BLaER1 (cell line): ENCODE data around the gene ASIP.
"Not testable (repeated sequence)": the region's sequence is repeated elsewhere in the genome, so short reads cannot be mapped to it uniquely, and the experiment has no call there.

Experiments
- H3K27ac ChIP-seq: shearing (Covaris generic); formaldehyde crosslinking; 2 replicates; pipeline ENCODE4 v1.8.1; 2022
- H3K27me3 ChIP-seq: shearing (Covaris generic); formaldehyde crosslinking; 2 replicates; pipeline ENCODE4 v1.8.1; 2022
- H3K36me3 ChIP-seq: shearing (Covaris generic); formaldehyde crosslinking; 2 replicates; pipeline ENCODE4 v1.8.1; 2022
- H3K4me1 ChIP-seq: shearing (Covaris generic); formaldehyde crosslinking; 2 replicates; pipeline ENCODE4 v1.8.1; 2022
- H3K4me2 ChIP-seq: shearing (Covaris generic); formaldehyde crosslinking; 2 replicates; pipeline ENCODE4 v1.8.1; 2022
- H3K4me3 ChIP-seq: shearing (Covaris generic); formaldehyde crosslinking; 2 replicates; pipeline ENCODE4 v1.8.1; 2022
- H3K9ac ChIP-seq: shearing (Covaris generic); formaldehyde crosslinking; 2 replicates; pipeline ENCODE4 v1.8.1; 2022
- H3K9me3 ChIP-seq: shearing (Covaris generic); formaldehyde crosslinking; 2 replicates; pipeline ENCODE4 v1.8.1; 2022
- H4K20me1 ChIP-seq: shearing (Covaris generic); formaldehyde crosslinking; 2 replicates; pipeline ENCODE4 v1.8.1; 2022
- Cebpa-rat ChIP-seq: shearing (Covaris generic); IDR thresholded peaks from 2 replicates; pipeline ENCODE4 v1.8.1; 2022

Gene ASIP

GRCh38 chr20:34240121-34240520 lies 1.1 kb upstream of the ASIP start:
- Histone ChIP-seq H3K4me1 (peaks cover 34% of the 10 kb centered on the region), H3K27ac (no peak overlapping the region), H4K20me1 (no peaks in the 10 kb centered on the region), H3K27me3 (no peaks in the 10 kb centered on the region), H3K9me3 (peaks cover 38% of the 10 kb centered on the region), H3K4me2 (peak overlapping the region; percentile 59), H3K9ac (no peak overlapping the region), H3K36me3 (no peaks in the 10 kb centered on the region), H3K4me3 (no peak overlapping the region)
- TF ChIP-seq Cebpa-rat = no peak

- H3K9me3 ChIP-seq = peaks cover 22% of the 10 kb centered on the region
- H3K4me1 ChIP-seq = peaks cover 34% of the 10 kb centered on the region
- not testable (repeated sequence) for H3K36me3 ChIP-seq, H3K9ac ChIP-seq, H3K4me3 ChIP-seq, H3K27me3 ChIP-seq, H3K27ac ChIP-seq, H4K20me1 ChIP-seq
- H3K4me2 ChIP-seq = 0 out of 2 replicates have a peak overlapping the region, but pooled peaks have one; percentile 12
These were observed 792 bp downstream of the ASIP start for GRCh38 chr20:34242015-34242414.

- Histone ChIP-seq H3K27me3 (no peaks in the 10 kb centered on the region), H3K4me3 (no peak overlapping the region), H4K20me1 (no peaks in the 10 kb centered on the region), H3K36me3 (no peaks in the 10 kb centered on the region), H3K9me3 (peaks cover 14% of the 10 kb centered on the region), H3K27ac (no peak overlapping the region), H3K9ac (no peak overlapping the region), H3K4me2 (no peak overlapping the region), H3K4me1 (peaks cover 34% of the 10 kb centered on the region)
- no peak for TF ChIP-seq Cebpa-rat
These were observed 1.7 kb downstream of the ASIP start for GRCh38 chr20:34242879-34243278.

GRCh38 chr20:34243377-34243776 lies 2.2 kb downstream of the ASIP start:
- Histone ChIP-seq H3K9me3 (peaks cover 9% of the 10 kb centered on the region), H3K4me1 (peaks cover 34% of the 10 kb centered on the region), H3K27me3 (no peaks in the 10 kb centered on the region), H3K4me2 (no peak overlapping the region), H3K27ac (no peak overlapping the region), H4K20me1 (no peaks in the 10 kb centered on the region), H3K9ac (no peak overlapping the region), H3K36me3 (no peaks in the 10 kb centered on the region), H3K4me3 (no peak overlapping the region)
- TF ChIP-seq Cebpa-rat = no peak

- no peaks in the 10 kb centered on the region for H3K27me3 ChIP-seq
- H3K36me3 ChIP-seq = no peaks in the 10 kb centered on the region
- no peak overlapping the region for H3K4me2 ChIP-seq
- H3K9me3 ChIP-seq = no peaks in the 10 kb centered on the region
- H3K9ac ChIP-seq = no peak overlapping the region
- no peak overlapping the region for H3K4me3 ChIP-seq
- no peak for TF ChIP-seq Cebpa-rat
- H3K27ac ChIP-seq = no peak overlapping the region
- H4K20me1 ChIP-seq = no peaks in the 10 kb centered on the region
- peaks cover 14% of the 10 kb centered on the region for H3K4me1 ChIP-seq
These were observed 5.0 kb downstream of the ASIP start for GRCh38 chr20:34246126-34246626.

GRCh38 chr20:34249291-34249690 lies 8.1 kb downstream of the ASIP start:
- H3K9ac ChIP-seq = no peak overlapping the region
- no peak overlapping the region for H3K27ac ChIP-seq

GRCh38 chr20:34250005-34250404 lies 8.8 kb downstream of the ASIP start:
- Histone ChIP-seq H3K9ac (no peak overlapping the region), H3K27me3 (no peaks in the 10 kb centered on the region), H3K4me3 (no peak overlapping the region), H3K4me1 (no peaks in the 10 kb centered on the region), H3K9me3 (no peaks in the 10 kb centered on the region), H3K4me2 (no peak overlapping the region), H4K20me1 (no peaks in the 10 kb centered on the region), H3K36me3 (no peaks in the 10 kb centered on the region), H3K27ac (no peak overlapping the region)
- TF ChIP-seq Cebpa-rat = no peak

More at GRCh38 chr20:34249291-34249690, 8.1 kb downstream of the ASIP start:
- no peaks in the 10 kb centered on the region for H3K27me3 ChIP-seq
- no peaks in the 10 kb centered on the region for H3K36me3 ChIP-seq
- no peak overlapping the region for H3K4me2 ChIP-seq
- H3K9me3 ChIP-seq = no peaks in the 10 kb centered on the region
- TF ChIP-seq Cebpa-rat = no peak
- H3K4me1 ChIP-seq = no peaks in the 10 kb centered on the region
- no peaks in the 10 kb centered on the region for H4K20me1 ChIP-seq
- no peak overlapping the region for H3K4me3 ChIP-seq

- H3K27me3 ChIP-seq = no peaks in the 10 kb centered on the region
- TF ChIP-seq Cebpa-rat = no peak
- H4K20me1 ChIP-seq = no peaks in the 10 kb centered on the region
- H3K4me2 ChIP-seq = no peak overlapping the region
- H3K9me3 ChIP-seq = no peaks in the 10 kb centered on the region
- no peak overlapping the region for H3K27ac ChIP-seq
- no peaks in the 10 kb centered on the region for H3K36me3 ChIP-seq
- H3K9ac ChIP-seq = no peak overlapping the region
- H3K4me1 ChIP-seq = no peaks in the 10 kb centered on the region
- no peak overlapping the region for H3K4me3 ChIP-seq
These were observed 10.4 kb downstream of the ASIP start for GRCh38 chr20:34251619-34252018.

GRCh38 chr20:34252431-34253086 lies 11.3 kb downstream of the ASIP start:
- not testable (repeated sequence) for H3K27me3 ChIP-seq, H3K36me3 ChIP-seq, H3K4me1 ChIP-seq, H4K20me1 ChIP-seq, H3K27ac ChIP-seq, H3K9me3 ChIP-seq, H3K4me2 ChIP-seq, H3K9ac ChIP-seq, H3K4me3 ChIP-seq

GRCh38 chr20:34254979-34255378 lies 13.8 kb downstream of the ASIP start:
- TF ChIP-seq Cebpa-rat = no peak
- no peak overlapping the region for H3K27ac ChIP-seq
- H3K27me3 ChIP-seq = no peaks in the 10 kb centered on the region
- H4K20me1 ChIP-seq = no peaks in the 10 kb centered on the region
- no peak overlapping the region for H3K4me3 ChIP-seq
- no peaks in the 10 kb centered on the region for H3K4me1 ChIP-seq
- H3K9ac ChIP-seq = no peak overlapping the region
- no peaks in the 10 kb centered on the region for H3K9me3 ChIP-seq
- no peaks in the 10 kb centered on the region for H3K36me3 ChIP-seq
- no peak overlapping the region for H3K4me2 ChIP-seq
